Adipocyte (in vitro differentiated cells): ENCODE data around the gene RAE1.
"Not testable (repeated sequence)": the region's sequence is repeated elsewhere in the genome, so short reads cannot be mapped to it uniquely, and the experiment has no call there.

Source experiments
- DNase-seq: peaks from one replicate; pipeline ENCODE4 v3.0.0-alpha.2; 2015; ENCODE audit warnings: low read depth
- H3K27me3 ChIP-seq: replicated peaks from 2 replicates; pipeline ENCODE4 v1.7.0; 2013; ENCODE audit warnings: mild to moderate bottlenecking, low read length, moderate library complexity; ENCODE audit not compliant: control insufficient read depth, insufficient read depth
- H3K36me3 ChIP-seq: 2 replicates; pipeline ENCODE4 v1.7.0; 2013; ENCODE audit warnings: low read length, mild to moderate bottlenecking, moderate library complexity; ENCODE audit not compliant: control insufficient read depth, insufficient read depth, severe bottlenecking
- H3K4me1 ChIP-seq: 2 replicates; pipeline ENCODE4 v1.7.0; 2013; ENCODE audit warnings: mild to moderate bottlenecking, low read length, moderate library complexity; ENCODE audit not compliant: control insufficient read depth, insufficient read depth
- H3K4me3 ChIP-seq: 2 replicates; pipeline ENCODE4 v1.7.0; 2013; ENCODE audit warnings: mild to moderate bottlenecking, low read length, moderate library complexity
- H3K9ac ChIP-seq: 2 replicates; pipeline ENCODE4 v1.7.0; 2013; ENCODE audit warnings: mild to moderate bottlenecking, low read length, moderate library complexity
- H3K9me3 ChIP-seq: 2 replicates; pipeline ENCODE4 v1.7.0; 2013; ENCODE audit warnings: mild to moderate bottlenecking, low read length, moderate library complexity; ENCODE audit not compliant: control insufficient read depth

RAE1 gene

GRCh38 chr20:57329608-57330221 is 21.3 kb upstream of the RAE1 start, which contains the start of gene SPO11:
Gene SPO11, plus strand, starts transcription at chr20:57329803. Its CDS starts 65 bp downstream, at chr20:57329868.
- no peak for DNase-seq
- Histone ChIP-seq H3K4me3 (no peak within 1 kb of the TSS), H3K36me3 (no peaks in the 10 kb centered on the region), H3K27me3 (peaks cover 4% of the 10 kb centered on the region), H3K9ac (no peak within 1 kb of the TSS), H3K9me3 (no peaks in the 10 kb centered on the region), H3K4me1 (peaks cover 9% of the 10 kb centered on the region)

- Histone ChIP-seq H3K27me3 (peaks cover 4% of the 10 kb centered on the region), H3K9me3 (no peaks in the 10 kb centered on the region), H3K9ac (no peak overlapping the region), H3K4me1 (peaks cover 9% of the 10 kb centered on the region), H3K4me3 (peak overlapping the region; percentile 22), H3K36me3 (no peaks in the 10 kb centered on the region)
- DNase-seq: no peak
These were observed 20.1 kb upstream of the RAE1 start for GRCh38 chr20:57330998-57331397.

- Histone ChIP-seq H3K36me3 (no peaks in the 10 kb centered on the region), H3K4me1 (peaks cover 9% of the 10 kb centered on the region), H3K27me3 (peaks cover 4% of the 10 kb centered on the region), H3K9me3 (no peaks in the 10 kb centered on the region), H3K9ac (no peak overlapping the region), H3K4me3 (no peak overlapping the region)
- no peak for DNase-seq
These were observed 18.7 kb upstream of the RAE1 start for GRCh38 chr20:57332105-57333089.

GRCh38 chr20:57335392-57335791 is 15.7 kb upstream of the RAE1 start:
- H3K36me3 ChIP-seq: no peaks in the 10 kb centered on the region
- no peaks in the 10 kb centered on the region for H3K9me3 ChIP-seq
- no peak overlapping the region for H3K4me3 ChIP-seq
- peaks cover 9% of the 10 kb centered on the region for H3K4me1 ChIP-seq
- DNase-seq: peak; percentile 11
- H3K9ac ChIP-seq: no peak overlapping the region
- no peaks in the 10 kb centered on the region for H3K27me3 ChIP-seq

GRCh38 chr20:57341663-57342062 is 9.4 kb upstream of the RAE1 start:
- Histone ChIP-seq H3K36me3 (no peaks in the 10 kb centered on the region), H3K4me1 (peaks cover 2% of the 10 kb centered on the region), H3K9ac (no peak overlapping the region), H3K27me3 (no peaks in the 10 kb centered on the region), H3K4me3 (no peak overlapping the region), H3K9me3 (no peaks in the 10 kb centered on the region)
- no peak for DNase-seq

GRCh38 chr20:57342829-57343228 is 8.2 kb upstream of the RAE1 start:
- Histone ChIP-seq H3K9ac (no peak overlapping the region), H3K4me1 (peaks cover 2% of the 10 kb centered on the region), H3K36me3 (no peaks in the 10 kb centered on the region), H3K4me3 (no peak overlapping the region), H3K27me3 (no peaks in the 10 kb centered on the region), H3K9me3 (no peaks in the 10 kb centered on the region)
- no peak for DNase-seq

GRCh38 chr20:57346477-57346876 is 4.6 kb upstream of the RAE1 start:
- no peak overlapping the region for H3K4me3 ChIP-seq
- H3K27me3 ChIP-seq: no peaks in the 10 kb centered on the region
- DNase-seq: peak; percentile 94
- no peak overlapping the region for H3K9ac ChIP-seq
- H3K9me3 ChIP-seq: no peaks in the 10 kb centered on the region
- H3K36me3 ChIP-seq: no peaks in the 10 kb centered on the region
- H3K4me1 ChIP-seq: peaks cover 2% of the 10 kb centered on the region

- H3K36me3 ChIP-seq: no peaks in the 10 kb centered on the region
- H3K4me1 ChIP-seq: peaks cover 10% of the 10 kb centered on the region
- DNase-seq: no peak
- H3K4me3 ChIP-seq: no peak overlapping the region
- no peaks in the 10 kb centered on the region for H3K27me3 ChIP-seq
- H3K9ac ChIP-seq: no peak overlapping the region
- H3K9me3 ChIP-seq: no peaks in the 10 kb centered on the region
These were observed 3.7 kb upstream of the RAE1 start for GRCh38 chr20:57347393-57347792.

GRCh38 chr20:57348200-57348921 is 2.7 kb upstream of the RAE1 start:
- H3K36me3 ChIP-seq, H3K9me3 ChIP-seq, H3K27me3 ChIP-seq, H3K9ac ChIP-seq, H3K4me3 ChIP-seq, DNase-seq: not testable (repeated sequence)
- peaks cover 16% of the 10 kb centered on the region for H3K4me1 ChIP-seq

GRCh38 chr20:57348922-57349574 is 2.0 kb upstream of the RAE1 start:
- H3K36me3 ChIP-seq: not testable (repeated sequence)
- H3K4me1 ChIP-seq: peaks cover 16% of the 10 kb centered on the region

More at GRCh38 chr20:57348922-57349574, 2.0 kb upstream of the RAE1 start:
- not testable (repeated sequence) for H3K27me3 ChIP-seq, H3K4me3 ChIP-seq, DNase-seq, H3K9me3 ChIP-seq, H3K9ac ChIP-seq
